ENCODE data around the gene RADIL.

The RADIL gene

GRCh38 chr7:4771737-4772136, 111.8 kb downstream of the RADIL start:
- no peak overlapping the region for H3K4me3 ChIP-seq (ENCODE audit: low read depth, low read length)
- no peak for TF ChIP-seq CTCF (IDR thresholded peaks at IDR 0.05; ENCODE audit: low read depth, low read length, missing control alignments)
- DNase-seq (ENCODE audit: low read depth): no peak

- TF ChIP-seq CTCF (IDR thresholded peaks at IDR 0.05; ENCODE audit: low read depth, low read length, missing control alignments): no peak
- no peak overlapping the region for H3K4me3 ChIP-seq (ENCODE audit: low read depth, low read length)
- DNase-seq (ENCODE audit: low read depth): no peak
These were observed 112.6 kb downstream of the RADIL start for GRCh38 chr7:4770886-4771285.

- no peak overlapping the region for H3K4me3 ChIP-seq (ENCODE audit: low read depth, low read length)
- no peak for DNase-seq (ENCODE audit: low read depth)
- no peak for TF ChIP-seq CTCF (IDR thresholded peaks at IDR 0.05; ENCODE audit: low read depth, low read length, missing control alignments)
These were observed 113.8 kb downstream of the RADIL start for GRCh38 chr7:4769761-4770160.

GRCh38 chr7:4768597-4769569, 114.6 kb downstream of the RADIL start:
- no peak overlapping the region for H3K4me3 ChIP-seq (ENCODE audit: low read depth, low read length)
- DNase-seq (ENCODE audit: low read depth): no peak
- no peak for TF ChIP-seq CTCF (IDR thresholded peaks at IDR 0.05; ENCODE audit: low read depth, low read length, missing control alignments)

- no peak for TF ChIP-seq CTCF (IDR thresholded peaks at IDR 0.05; ENCODE audit: low read depth, low read length, missing control alignments)
- no peak for DNase-seq (ENCODE audit: low read depth)
- no peak overlapping the region for H3K4me3 ChIP-seq (ENCODE audit: low read depth, low read length)
These were observed 116.6 kb downstream of the RADIL start for GRCh38 chr7:4766666-4767519.

GRCh38 chr7:4765776-4766490, 117.6 kb downstream of the RADIL start:
- TF ChIP-seq CTCF (IDR thresholded peaks at IDR 0.05; ENCODE audit: low read depth, low read length, missing control alignments): peak; percentile 5
- no peak for DNase-seq (ENCODE audit: low read depth)
- no peak overlapping the region for H3K4me3 ChIP-seq (ENCODE audit: low read depth, low read length)

Measured in GM12864 (cell line).